Activated T-cell treated with anti-CD3 and anti-CD28 coated beads for 24 hours (primary cell): ENCODE measurements around the gene NAP1L3.

Experiments used
- DNase-seq: peaks from one replicate; pipeline ENCODE4 v3.0.0-alpha.2; 2020; ENCODE audit warnings: low read depth

Gene NAP1L3, protein sequence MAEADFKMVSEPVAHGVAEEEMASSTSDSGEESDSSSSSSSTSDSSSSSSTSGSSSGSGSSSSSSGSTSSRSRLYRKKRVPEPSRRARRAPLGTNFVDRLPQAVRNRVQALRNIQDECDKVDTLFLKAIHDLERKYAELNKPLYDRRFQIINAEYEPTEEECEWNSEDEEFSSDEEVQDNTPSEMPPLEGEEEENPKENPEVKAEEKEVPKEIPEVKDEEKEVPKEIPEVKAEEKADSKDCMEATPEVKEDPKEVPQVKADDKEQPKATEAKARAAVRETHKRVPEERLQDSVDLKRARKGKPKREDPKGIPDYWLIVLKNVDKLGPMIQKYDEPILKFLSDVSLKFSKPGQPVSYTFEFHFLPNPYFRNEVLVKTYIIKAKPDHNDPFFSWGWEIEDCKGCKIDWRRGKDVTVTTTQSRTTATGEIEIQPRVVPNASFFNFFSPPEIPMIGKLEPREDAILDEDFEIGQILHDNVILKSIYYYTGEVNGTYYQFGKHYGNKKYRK

DNA sequence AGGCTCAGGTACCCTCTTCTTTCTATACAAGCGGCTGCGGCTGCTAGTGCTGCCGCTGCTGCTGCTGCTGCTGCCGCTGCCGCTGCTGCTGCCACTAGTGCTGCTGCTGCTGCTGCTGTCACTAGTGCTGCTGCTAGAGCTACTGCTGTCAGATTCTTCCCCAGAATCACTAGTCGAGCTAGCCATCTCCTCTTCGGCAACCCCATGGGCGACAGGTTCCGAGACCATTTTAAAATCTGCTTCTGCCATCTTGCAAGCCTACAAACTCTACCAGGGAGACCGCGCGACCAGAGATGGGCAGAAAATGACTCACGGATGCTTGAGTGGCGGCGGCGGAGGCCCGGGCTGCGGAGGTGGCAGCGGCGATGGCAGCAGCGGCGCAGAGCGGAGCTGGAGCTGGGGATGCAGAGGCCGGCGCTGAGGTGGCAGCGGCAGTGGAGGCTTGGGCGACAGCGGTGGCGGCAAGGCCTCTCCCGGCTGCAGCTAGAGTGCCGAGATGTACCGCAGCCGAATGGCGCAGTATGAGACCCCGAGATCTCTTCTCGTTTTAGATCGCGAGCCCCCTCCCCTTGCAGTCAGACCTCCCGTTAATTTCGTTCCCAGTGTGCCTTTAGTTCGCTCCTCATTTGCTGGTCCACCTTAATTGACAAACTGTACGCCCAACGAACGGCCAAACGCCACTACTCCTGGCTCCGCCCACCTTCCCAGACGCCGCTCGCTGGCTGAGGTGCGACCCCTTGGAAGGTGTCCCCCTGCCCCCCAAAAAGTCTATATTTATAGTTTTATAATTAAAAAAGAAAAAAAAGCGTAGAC is at the start of gene NAP1L3:
Gene NAP1L3, minus strand, starts transcription at position 523 of the 813 bp plus-strand sequence. Its CDS starts 274 bp downstream, at position 249.
- peak; percentile 42 for DNase-seq

- no peak for DNase-seq
These were observed 37.7 kb upstream of the NAP1L3 start for GRCh38 chrX:93711076-93711475.

GRCh38 chrX:93703701-93704100 is 30.3 kb upstream of the NAP1L3 start:
- DNase-seq: no peak

DNA sequence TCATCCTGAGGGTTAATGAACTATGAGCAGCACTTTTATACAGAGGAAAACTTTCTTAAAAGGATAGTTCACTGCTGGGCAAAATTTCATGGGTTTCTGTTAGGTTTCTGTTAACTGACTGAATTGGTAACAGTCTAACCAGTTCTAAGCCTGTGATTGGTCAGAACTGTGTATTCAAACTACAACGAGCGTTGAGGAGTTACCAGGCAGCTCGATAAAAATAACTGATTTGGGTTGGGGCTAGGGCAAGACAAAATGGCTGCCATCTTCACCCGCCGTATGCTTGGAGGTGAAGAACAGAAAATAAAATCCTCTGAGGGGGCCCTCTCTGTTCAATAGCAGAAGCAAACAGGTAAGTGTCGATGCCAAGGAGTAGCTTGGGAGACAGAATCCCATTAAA is 22.6 kb upstream of the NAP1L3 start:
- DNase-seq: no peak

DNA sequence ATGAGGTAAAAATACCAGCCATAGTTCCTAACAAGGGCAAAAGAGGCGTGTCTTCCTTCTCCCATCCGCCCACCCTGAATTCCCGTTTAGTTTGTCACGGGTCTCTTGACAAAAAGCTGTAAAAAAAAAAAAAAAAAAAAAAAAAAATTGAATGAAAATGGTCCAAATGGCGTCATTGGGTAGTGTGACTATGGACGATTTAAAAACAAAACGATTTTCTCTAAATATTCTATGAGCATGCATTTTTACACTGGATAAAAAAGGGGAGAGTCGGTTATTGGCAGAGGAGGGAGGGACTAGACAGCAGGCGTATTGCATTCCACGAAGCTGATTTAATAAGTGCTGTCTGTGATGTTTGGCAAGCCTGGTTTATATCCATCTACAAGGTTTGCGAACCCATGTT is 492 bp upstream of the NAP1L3 start, which contains the start of gene FAM133A:
Gene FAM133A, plus strand, starts transcription at position 338 of the 403 bp plus-strand sequence. CDS start 35,214 bp downstream, outside the sequence.
- no peak for DNase-seq

DNA sequence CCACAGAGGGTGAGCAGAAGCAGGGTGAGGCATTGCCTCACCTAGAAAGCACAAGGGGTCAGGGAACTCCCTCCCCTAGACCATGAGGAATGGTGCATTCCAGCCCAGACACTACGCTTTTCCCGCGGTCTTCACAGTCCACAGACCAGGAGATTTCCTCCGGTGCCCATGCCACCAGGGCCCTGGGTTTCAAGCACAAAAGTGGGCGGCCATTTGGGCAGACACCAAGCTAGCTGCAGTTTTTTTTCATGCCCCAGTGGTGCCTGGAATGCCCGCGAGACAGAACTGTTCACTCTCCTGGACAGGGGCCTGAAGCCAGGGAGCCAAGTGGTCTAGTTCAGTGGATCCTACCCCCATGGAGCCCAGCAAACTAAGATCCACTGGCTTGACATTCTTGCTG is 12.8 kb downstream of the NAP1L3 start:
- DNase-seq: no peak

- no peak for DNase-seq
These were observed 24.0 kb downstream of the NAP1L3 start for GRCh38 chrX:93649381-93649780.

GRCh38 chrX:93637591-93637990 is 35.8 kb downstream of the NAP1L3 start:
- no peak for DNase-seq
